Activated CD8-positive, alpha-beta T cell treated with anti-CD3 and anti-CD28 coated beads for 36 hours (primary cell): ENCODE data around the gene PAQR7. TPM values are rescaled to one million over a fixed set of nuclear protein-coding genes. Genes with fewer than 3 reads are reported as not detected.

Source experiments
- ATAC-seq: fragments of 200-7000 bp; cut with Tn5 transposase; one replicate; pipeline ENCODE4 v1.10.0; 2021; ENCODE audit warnings: mild to moderate bottlenecking, moderate library complexity
- CTCF ChIA-PET: fragments of 350-600 bp; sonication (Branson Sonifier 250); formaldehyde crosslinking; loops from one replicate; lab custom pipeline; 2021; ENCODE audit warnings: antibody characterized with exemption; lab: Charles Lee
- POLR2A ChIA-PET: fragments of 350-600 bp; sonication (Branson Sonifier 250); formaldehyde crosslinking; loops from one replicate; lab custom pipeline; 2021; ENCODE audit warnings: antibody characterized with exemption; lab: Charles Lee
- DNase-seq: peaks from one replicate; pipeline ENCODE4 v3.0.0-alpha.2; 2020
- H3K27ac Mint-ChIP-seq: one replicate; pipeline ENCODE4 v1.8.0; 2021; ENCODE audit warnings: mild to moderate bottlenecking, mixed read lengths
- H3K27me3 Mint-ChIP-seq: one replicate; pipeline ENCODE4 v1.8.0; 2021; ENCODE audit warnings: mixed read lengths
- H3K36me3 Mint-ChIP-seq: one replicate; pipeline ENCODE4 v1.8.0; 2021; ENCODE audit warnings: low read depth, mixed read lengths
- H3K4me1 Mint-ChIP-seq: one replicate; pipeline ENCODE4 v1.8.0; 2021; ENCODE audit warnings: low read depth, mixed read lengths
- H3K4me3 Mint-ChIP-seq: one replicate; pipeline ENCODE4 v1.8.0; 2021; ENCODE audit warnings: mild to moderate bottlenecking, moderate library complexity, mixed read lengths
- H3K9me3 Mint-ChIP-seq: one replicate; pipeline ENCODE4 v1.8.0; 2021; ENCODE audit warnings: mixed read lengths
- CTCF ChIP-seq: fragments of 200-600 bp; IDR thresholded peaks from one replicate; pipeline ENCODE4 v1.8.0; 2022; ENCODE audit warnings: antibody characterized with exemption, mild to moderate bottlenecking
- intact Hi-C: fragments of 100-400 bp; cut with micrococcal nuclease; formaldehyde crosslinking; loops from one replicate; pipeline ENCODE4 v1.10.0; 2022
- total RNA-seq, 2 experiments: library from RNA; stranded (reverse); gene quantifications; one replicate each; pipeline ENCODE4 v1.2.3, GENCODE V29; 2021

The PAQR7 gene
- total RNA-seq, 2 experiments from 2014 or later, result 6.8 to 8.0 TPM

- Mint-ChIP-seq H3K4me1 (peaks cover 6% of the 10 kb centered on the region), H3K4me3 (no peak overlapping the region), H3K9me3 (no peaks in the 10 kb centered on the region), H3K36me3 (no peaks in the 10 kb centered on the region), H3K27me3 (no peaks in the 10 kb centered on the region), H3K27ac (no peak overlapping the region)
- no peak for ATAC-seq
- no peak for DNase-seq
- intact Hi-C loops, result no loop called here
- no peak for TF ChIP-seq CTCF
- CTCF ChIA-PET, result interaction anchor here (1.1 to 3.8 kb wide), 4 partner anchors 9 to 91 kb away, joined by 3 to 21 read pairs (median 3); partner anchors contain the start of gene PAFAH2
- POLR2A ChIA-PET, result interaction anchor here (1.2 to 2.0 kb wide), 3 partner anchors 9 to 16 kb away, joined by 3 to 10 read pairs (median 3); no protein-coding TSS in a partner anchor
Observed at GRCh38 chr1:25913206-25913605, 37.7 kb upstream of the PAQR7 start.

GRCh38 chr1:25912076-25912831, 36.7 kb upstream of the PAQR7 start:
- Mint-ChIP-seq H3K36me3 (no peaks in the 10 kb centered on the region), H3K4me3 (no peak overlapping the region), H3K9me3 (no peaks in the 10 kb centered on the region), H3K4me1 (no peaks in the 10 kb centered on the region), H3K27ac (no peak overlapping the region), H3K27me3 (no peaks in the 10 kb centered on the region)
- TF ChIP-seq CTCF, result no peak
- no peak for ATAC-seq
- CTCF ChIA-PET, result interaction anchor here (1.1 to 1.3 kb wide), 2 partner anchors 85 to 92 kb away, joined by 3 read pairs; partner anchors contain the start of gene PAFAH2
- POLR2A ChIA-PET, result interaction anchor here (1.1 to 1.6 kb wide), 2 partner anchors 10 to 86 kb away, joined by 3 to 4 read pairs; partner anchors contain the start of gene PAFAH2
- no peak for DNase-seq
- intact Hi-C loops, result no loop called here

- Mint-ChIP-seq H3K9me3 (no peaks in the 10 kb centered on the region), H3K27ac (no peak overlapping the region), H3K4me3 (no peak overlapping the region), H3K27me3 (no peaks in the 10 kb centered on the region), H3K36me3 (no peaks in the 10 kb centered on the region), H3K4me1 (no peaks in the 10 kb centered on the region)
- ChIA-PET CTCF (interaction anchor here (1.3 kb wide), 1 partner anchor 16 kb away, joined by 3 read pairs; no protein-coding TSS in a partner anchor), POLR2A (interaction anchor here (1.1 to 1.2 kb wide), 2 partner anchors 13 to 87 kb away, joined by 4 read pairs; partner anchors contain the start of gene PAFAH2)
- intact Hi-C loops, result no loop called here
- no peak for ATAC-seq
- no peak for DNase-seq
- no peak for TF ChIP-seq CTCF
Observed at GRCh38 chr1:25911162-25911561, 35.7 kb upstream of the PAQR7 start.

- POLR2A ChIA-PET, result interaction anchor here (1.9 to 15.7 kb wide), 2 partner anchors 10 to 89 kb away, joined by 5 to 160 read pairs; partner anchors contain the start of gene PAFAH2
- H3K36me3 Mint-ChIP-seq, result peaks cover 13% of the 10 kb centered on the region
- H3K27me3 Mint-ChIP-seq, result no peaks in the 10 kb centered on the region
- CTCF ChIA-PET, result interaction anchor here (0.7 to 6.9 kb wide), 3 partner anchors 14 to 89 kb away, joined by 3 to 67 read pairs (median 4); partner anchors contain the start of gene PAFAH2
- intact Hi-C loops, result no loop called here
- no peak for TF ChIP-seq CTCF
- H3K4me3 Mint-ChIP-seq, result no peak overlapping the region
- no peaks in the 10 kb centered on the region for H3K9me3 Mint-ChIP-seq
- no peak for ATAC-seq
- DNase-seq, result no peak
- no peak overlapping the region for H3K27ac Mint-ChIP-seq
- peaks cover 8% of the 10 kb centered on the region for H3K4me1 Mint-ChIP-seq
Observed at GRCh38 chr1:25909040-25909439, 33.5 kb upstream of the PAQR7 start.
